SK-N-SH treated with all-trans-retinoic acid at 6 μM for 48 hours (cell line): ENCODE data around the gene HLF.

Experiments used
- CSRNP3 ChIP-seq: fragments of 250-450 bp; sonication (Bioruptor Pico); IDR thresholded peaks from 2 replicates; pipeline ENCODE4 v1.5.1; 2021; ENCODE audit warnings: mild to moderate bottlenecking, moderate library complexity
- ESRRG ChIP-seq: fragments of 250-450 bp; sonication (Bioruptor Pico); IDR thresholded peaks from 2 replicates; pipeline ENCODE4 v1.6.1; 2021; ENCODE audit warnings: mild to moderate bottlenecking
- POU6F1 ChIP-seq: fragments of 250-450 bp; sonication (Bioruptor Pico); IDR thresholded peaks from 2 replicates; pipeline ENCODE4 v1.8.0; 2021; ENCODE audit warnings: low read depth, mild to moderate bottlenecking, moderate library complexity, borderline replicate concordance
- RARB ChIP-seq: fragments of 250-450 bp; sonication (Bioruptor Pico); IDR thresholded peaks from 2 replicates; pipeline ENCODE4 v1.8.0; 2021; ENCODE audit warnings: mild to moderate bottlenecking, moderate library complexity
- TSHZ2 ChIP-seq: fragments of 250-450 bp; sonication (Bioruptor Pico); IDR thresholded peaks from 2 replicates; pipeline ENCODE4 v1.5.0; 2020; ENCODE audit warnings: mild to moderate bottlenecking, moderate library complexity
- ZC3H10 ChIP-seq: fragments of 250-450 bp; sonication (Bioruptor Pico); IDR thresholded peaks from 2 replicates; pipeline ENCODE4 v1.5.1; 2021; ENCODE audit warnings: mild to moderate bottlenecking, moderate library complexity
- ZFP3 ChIP-seq: fragments of 250-450 bp; sonication (Bioruptor Pico); IDR thresholded peaks from 2 replicates; pipeline ENCODE4 v1.5.0; 2020; ENCODE audit warnings: mild to moderate bottlenecking, moderate library complexity
- ZNF8 ChIP-seq: fragments of 450-650 bp; formaldehyde crosslinking; IDR thresholded peaks from 2 replicates; pipeline ENCODE4 v1.5.0; 2020; ENCODE audit warnings: mild to moderate bottlenecking, moderate library complexity

- no peak for TF ChIP-seq RARB (CRISPR knock-in tag)
- no peak for TF ChIP-seq POU6F1 (CRISPR knock-in tag)
- TF ChIP-seq ESRRG (CRISPR knock-in tag) = no peak
- no peak for TF ChIP-seq ZC3H10 (CRISPR knock-in tag)
- TF ChIP-seq ZNF8 (CRISPR knock-in tag) = no peak
- no peak for TF ChIP-seq ZFP3
- no peak for TF ChIP-seq CSRNP3 (CRISPR knock-in tag)
- TF ChIP-seq TSHZ2 (CRISPR knock-in tag) = no peak
Observed at GRCh38 chr17:55261311-55261710, 3.4 kb upstream of the HLF start.
